ENCODE measurements around the gene TRIAP1. TPM values are rescaled to one million over a fixed set of nuclear protein-coding genes. Genes with fewer than 3 reads are reported as not detected.

TRIAP1 gene
- total RNA-seq, 4 donors from 2014 or later: 14.4 to 33.7 (median 28.0) TPM

DNA sequence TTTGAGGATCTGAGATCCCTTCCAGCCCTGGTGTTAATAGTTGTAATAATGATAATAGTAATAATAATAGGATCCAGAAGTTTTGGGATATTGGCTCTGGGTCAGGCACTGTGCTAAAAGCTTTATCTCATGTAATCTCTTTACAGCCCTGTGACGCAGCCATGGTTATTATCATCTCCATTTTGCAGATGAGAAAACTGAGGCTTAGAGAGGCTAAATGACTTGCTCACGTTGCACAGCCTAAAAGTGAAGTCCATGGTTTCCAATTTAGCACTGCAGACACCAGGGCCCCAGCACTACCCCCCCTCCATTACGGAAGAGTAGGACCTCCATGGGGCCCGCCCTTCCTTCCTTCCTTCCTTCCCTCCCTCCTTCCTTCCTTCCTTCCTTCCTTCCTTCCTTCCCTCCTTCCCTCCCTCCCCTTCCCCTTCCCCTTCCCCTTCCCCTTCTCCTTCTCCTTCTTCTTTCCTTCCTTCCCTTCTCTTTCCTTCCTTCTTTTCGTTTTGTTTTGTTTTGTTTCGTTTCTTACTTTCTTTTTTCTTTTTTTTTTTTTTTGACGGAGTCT lies 23.2 kb downstream of the TRIAP1 start:
- ATAC-seq (no peak), DNase-seq (no peak)
- no peak overlapping the region for H3K4me3 ChIP-seq
- H3K9me3 ChIP-seq: no peaks in the 10 kb centered on the region
- peaks cover 0 to 10% (median 8%) of the 10 kb centered on the region in 3 donors for H3K27me3 ChIP-seq
- H3K27ac ChIP-seq: no peak overlapping the region
- TF ChIP-seq, protein P1, sequence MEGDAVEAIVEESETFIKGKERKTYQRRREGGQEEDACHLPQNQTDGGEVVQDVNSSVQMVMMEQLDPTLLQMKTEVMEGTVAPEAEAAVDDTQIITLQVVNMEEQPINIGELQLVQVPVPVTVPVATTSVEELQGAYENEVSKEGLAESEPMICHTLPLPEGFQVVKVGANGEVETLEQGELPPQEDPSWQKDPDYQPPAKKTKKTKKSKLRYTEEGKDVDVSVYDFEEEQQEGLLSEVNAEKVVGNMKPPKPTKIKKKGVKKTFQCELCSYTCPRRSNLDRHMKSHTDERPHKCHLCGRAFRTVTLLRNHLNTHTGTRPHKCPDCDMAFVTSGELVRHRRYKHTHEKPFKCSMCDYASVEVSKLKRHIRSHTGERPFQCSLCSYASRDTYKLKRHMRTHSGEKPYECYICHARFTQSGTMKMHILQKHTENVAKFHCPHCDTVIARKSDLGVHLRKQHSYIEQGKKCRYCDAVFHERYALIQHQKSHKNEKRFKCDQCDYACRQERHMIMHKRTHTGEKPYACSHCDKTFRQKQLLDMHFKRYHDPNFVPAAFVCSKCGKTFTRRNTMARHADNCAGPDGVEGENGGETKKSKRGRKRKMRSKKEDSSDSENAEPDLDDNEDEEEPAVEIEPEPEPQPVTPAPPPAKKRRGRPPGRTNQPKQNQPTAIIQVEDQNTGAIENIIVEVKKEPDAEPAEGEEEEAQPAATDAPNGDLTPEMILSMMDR (IDR thresholded peaks at IDR 0.05 in 4 of 5, conservative IDR thresholded peaks at IDR 0.05 in 1 of 5): no peak
- no peak for TF ChIP-seq POLR2A (IDR thresholded peaks at IDR 0.05)
- no peaks in the 10 kb centered on the region for H3K4me1 ChIP-seq
- H3K36me3 ChIP-seq: no peaks in the 10 kb centered on the region
- in situ Hi-C loops (cut with MboI; ENCODE audit: low sequenced_read_pairs in 4 of 4) (loop anchor here in 3 of 4 donors (10.0 kb wide), 2 partner anchors 68 to 78 kb away; no protein-coding TSS in a partner anchor), intact Hi-C loops (cut with DNase I; ENCODE audit: low total_unique reads) (loop anchor here (5.0 kb wide), 1 partner anchor 81 kb away; no protein-coding TSS in a partner anchor)

DNA sequence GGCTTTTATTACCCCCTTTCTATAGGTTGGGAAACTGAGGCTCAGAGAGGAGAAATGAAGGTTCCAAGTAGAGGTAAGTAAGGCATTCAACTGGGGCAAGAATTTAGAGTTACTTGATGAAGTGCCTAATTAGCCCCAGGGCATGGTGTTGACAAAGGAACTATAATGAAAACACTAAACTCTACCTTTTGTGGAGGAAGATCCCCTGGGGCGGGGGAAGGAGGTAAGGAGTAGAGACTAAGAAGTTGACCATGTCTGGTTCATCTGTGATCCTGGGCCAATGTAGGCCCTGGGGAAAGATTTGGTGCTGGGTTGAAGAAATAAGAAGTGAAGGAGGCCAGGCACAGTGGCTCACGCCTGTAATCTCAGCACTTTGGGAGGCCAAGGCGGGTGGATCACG lies 24.5 kb downstream of the TRIAP1 start:
- no peaks in the 10 kb centered on the region for H3K36me3 ChIP-seq
- H3K9me3 ChIP-seq: no peaks in the 10 kb centered on the region
- no peak for DNase-seq
- in situ Hi-C loops (cut with MboI; ENCODE audit: low sequenced_read_pairs in 4 of 4): loop anchor here in 3 of 4 donors (10.0 kb wide), 2 partner anchors 67 to 77 kb away; no protein-coding TSS in a partner anchor
- no peak overlapping the region for H3K4me3 ChIP-seq
- ATAC-seq: no peak
- TF ChIP-seq, protein P1 (IDR thresholded peaks at IDR 0.05 in 4 of 5, conservative IDR thresholded peaks at IDR 0.05 in 1 of 5): no peak
- TF ChIP-seq POLR2A (IDR thresholded peaks at IDR 0.05): no peak
- H3K27ac ChIP-seq: no peak overlapping the region
- H3K4me1 ChIP-seq: no peaks in the 10 kb centered on the region
- peaks cover 0 to 8% (median 8%) of the 10 kb centered on the region in 3 donors for H3K27me3 ChIP-seq
- intact Hi-C loops (cut with DNase I; ENCODE audit: low total_unique reads): loop anchor here (5.0 kb wide), 1 partner anchor 79 kb away; no protein-coding TSS in a partner anchor

DNA sequence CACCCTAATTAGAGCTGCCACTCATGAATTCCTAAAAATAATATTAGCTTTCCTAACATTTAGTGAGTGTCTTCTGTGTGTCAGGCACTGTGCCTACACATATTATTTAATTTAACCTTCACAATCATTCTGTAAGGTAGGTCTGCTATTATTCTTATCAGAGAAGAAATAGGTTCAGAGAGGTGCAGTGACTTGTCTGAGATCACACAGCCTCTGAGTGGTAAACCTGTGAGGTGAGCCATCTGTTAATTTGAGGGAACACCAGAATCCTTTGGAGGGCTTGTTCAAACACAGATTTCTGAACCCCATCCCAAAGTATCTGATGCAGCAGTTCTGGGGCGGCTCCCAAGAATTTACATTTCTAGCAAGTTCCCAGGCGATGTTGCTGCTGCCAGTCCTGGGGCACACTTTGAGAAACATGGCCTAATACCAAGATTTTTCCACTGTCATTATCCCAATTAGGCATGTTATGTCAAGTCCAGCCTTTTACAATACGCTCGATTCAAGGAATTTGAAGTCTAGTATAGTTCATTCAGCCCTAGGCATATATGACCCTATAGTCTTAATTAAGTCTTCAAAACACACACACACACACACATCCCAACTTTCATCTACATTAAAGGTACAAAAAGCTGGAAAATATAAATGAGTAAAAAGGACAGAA lies 28.1 kb downstream of the TRIAP1 start:
- no peaks in the 10 kb centered on the region for H3K9me3 ChIP-seq
- H3K36me3 ChIP-seq: no peaks in the 10 kb centered on the region
- in situ Hi-C loops (cut with MboI; ENCODE audit: low sequenced_read_pairs in 4 of 4): no loop called here
- intact Hi-C loops (cut with DNase I; ENCODE audit: low total_unique reads): no loop called here
- H3K27me3 ChIP-seq: peaks cover 0 to 8% (median 8%) of the 10 kb centered on the region in 3 donors
- no peak for DNase-seq
- no peak overlapping the region for H3K4me3 ChIP-seq
- H3K4me1 ChIP-seq: no peaks in the 10 kb centered on the region
- no peak for ATAC-seq
- TF ChIP-seq POLR2A (IDR thresholded peaks at IDR 0.05): no peak
- TF ChIP-seq, protein P1 (IDR thresholded peaks at IDR 0.05 in 4 of 5, conservative IDR thresholded peaks at IDR 0.05 in 1 of 5): no peak
- no peak overlapping the region for H3K27ac ChIP-seq

DNA sequence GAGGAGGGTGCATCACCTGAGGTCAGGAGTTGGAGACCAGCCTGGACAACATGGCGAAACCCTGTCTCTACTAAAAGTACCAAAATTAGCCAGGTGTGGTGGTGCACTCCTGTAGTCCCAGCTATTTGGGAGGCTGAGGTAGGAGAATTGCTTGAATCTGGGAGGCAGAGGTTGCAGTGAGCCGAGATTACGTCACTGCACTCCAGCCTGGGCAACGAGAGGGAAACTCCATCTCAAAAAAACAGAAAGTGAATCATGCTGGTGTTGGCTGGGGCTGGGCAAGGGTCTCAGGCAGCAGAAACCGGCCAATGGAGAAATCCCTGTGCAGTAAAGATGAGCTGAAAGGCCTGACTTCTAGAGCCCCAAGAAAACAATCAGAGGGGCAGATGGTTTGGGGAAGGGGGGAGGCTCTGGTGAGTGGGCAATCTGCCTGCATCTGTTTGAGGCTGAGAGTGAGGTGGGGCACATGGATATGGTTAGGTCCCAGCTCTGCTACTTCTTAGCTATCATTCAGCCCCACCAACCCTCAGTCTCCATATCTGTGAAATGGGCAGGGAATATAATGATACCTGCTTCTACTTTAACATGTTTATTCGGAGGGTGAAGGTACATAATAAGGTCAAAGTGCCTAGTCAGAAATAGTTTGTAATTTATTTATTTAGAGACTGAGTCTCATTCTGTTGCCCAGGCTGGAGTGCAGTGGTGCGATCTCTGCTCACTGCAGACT lies 29.5 kb downstream of the TRIAP1 start:
- Histone ChIP-seq H3K9me3 (no peaks in the 10 kb centered on the region), H3K4me1 (no peaks in the 10 kb centered on the region), H3K27ac (no peak overlapping the region), H3K36me3 (no peaks in the 10 kb centered on the region), H3K4me3 (no peak overlapping the region), H3K27me3 (peaks cover 0 to 8% (median 8%) of the 10 kb centered on the region in 3 donors)
- ATAC-seq (no peak), DNase-seq (no peak)
- TF ChIP-seq POLR2A (IDR thresholded peaks at IDR 0.05): no peak
- TF ChIP-seq, protein P1 (IDR thresholded peaks at IDR 0.05 in 4 of 5, conservative IDR thresholded peaks at IDR 0.05 in 1 of 5): no peak
- in situ Hi-C loops (cut with MboI; ENCODE audit: low sequenced_read_pairs in 4 of 4): no loop called here
- intact Hi-C loops (cut with DNase I; ENCODE audit: low total_unique reads): no loop called here
